Endothelial cell of umbilical vein (primary cell): ENCODE data around the gene MAG. TPM values are rescaled to one million over a fixed set of nuclear protein-coding genes. Genes with fewer than 3 reads are reported as not detected.

Experiments
- BruUV-seq: library from RNA; stranded (reverse); fragments of 400-500 nt; replicated peaks from 2 replicates; lab custom pipeline; 2021; lab: Mats Ljungman, UMichigan
- CTCF ChIA-PET: fragments of 300-600, 350-600 bp; sonication (Branson Sonifier 250); formaldehyde crosslinking; loops from one replicate; lab custom pipeline; 2021; ENCODE audit warnings: antibody characterized with exemption, inconsistent platforms; lab: Charles Lee
- POLR2A ChIA-PET: fragments of 300-600, 350-600 bp; sonication (Branson Sonifier 250); formaldehyde crosslinking; loops from one replicate; lab custom pipeline; 2021; ENCODE audit warnings: antibody characterized with exemption, inconsistent platforms; lab: Charles Lee
- DNase-seq: peaks from one replicate; pipeline ENCODE4 v3.0.0-alpha.2; 2011; ENCODE audit warnings: low read depth, low spot score
- FAIRE-seq: peaks from 2 replicates; lab custom pipeline; 2011; peaks lifted over from hg19 to GRCh38; lab: Jason Lieb, UNC
- H2AFZ ChIP-seq: 2 replicates; pipeline ENCODE4 v1.6.0; 2012; ENCODE audit warnings: low read depth, low read length, control low read depth, inconsistent platforms
- H3K27ac ChIP-seq: 2 replicates; pipeline ENCODE4 v1.5.1; 2011; ENCODE audit warnings: low read depth, mild to moderate bottlenecking, control low read depth, low read length, moderate library complexity; ENCODE audit not compliant: insufficient read depth
- H3K27me3 ChIP-seq, 2 experiments: 2 replicates each; pipeline versions ENCODE4 v1.6.0 to v1.6.1; 2011; ENCODE audit warnings: low read length in 2 of 2, mixed read lengths in 1 of 2; ENCODE audit not compliant: control insufficient read depth in 2 of 2, insufficient read depth in 2 of 2
- H3K36me3 ChIP-seq, 2 experiments: 2 replicates in 1 of 2; 3 replicates in 1 of 2; pipeline ENCODE4 v1.5.1; 2011; ENCODE audit warnings: low read length in 2 of 2, mild to moderate bottlenecking in 1 of 2, moderate library complexity in 1 of 2; ENCODE audit not compliant: control insufficient read depth in 2 of 2, insufficient read depth in 2 of 2; ENCODE audit errors: extremely low read depth in 1 of 2
- H3K4me1 ChIP-seq: 3 replicates; pipeline ENCODE4 v1.5.1; 2011; ENCODE audit warnings: mild to moderate bottlenecking, low read length; ENCODE audit not compliant: control insufficient read depth, insufficient read depth; ENCODE audit errors: extremely low read depth
- H3K4me2 ChIP-seq: 2 replicates; pipeline ENCODE4 v1.6.1; 2011; ENCODE audit warnings: low read length, control low read depth, mixed read lengths; ENCODE audit not compliant: insufficient read depth
- H3K4me3 ChIP-seq, 3 experiments: fragments of 200-600 bp in 1 of 3; sonication (generic), shearing (Covaris generic) in 1 of 3; replicated peaks in 1 of 3; 2 replicates each; pipeline ENCODE4 v1.5.1; 2011 to 2016; ENCODE audit warnings: control low read depth in 3 of 3, low read length in 3 of 3, mild to moderate bottlenecking in 2 of 3, inconsistent platforms in 1 of 3, low read depth in 1 of 3, moderate library complexity in 1 of 3; ENCODE audit not compliant: insufficient read depth in 1 of 3
- H3K79me2 ChIP-seq: 2 replicates; pipeline ENCODE4 v1.6.0; 2012; ENCODE audit warnings: low read length, inconsistent platforms; ENCODE audit not compliant: control insufficient read depth, insufficient read depth
- H3K9ac ChIP-seq: replicated peaks from 2 replicates; pipeline ENCODE3; 2011; ENCODE audit warnings: low read length, control low read depth; ENCODE audit not compliant: insufficient read depth; ENCODE audit errors: extremely low read depth
- H3K9me1 ChIP-seq: replicated peaks from 3 replicates; pipeline ENCODE4 v1.6.0; 2011; ENCODE audit warnings: mild to moderate bottlenecking, low read length; ENCODE audit not compliant: control insufficient read depth, insufficient read depth; ENCODE audit errors: extremely low read depth
- H3K9me3 ChIP-seq: replicated peaks from 2 replicates; pipeline ENCODE4 v1.5.1; 2012; ENCODE audit warnings: low read length, inconsistent platforms; ENCODE audit not compliant: control insufficient read depth, insufficient read depth
- H4K20me1 ChIP-seq: replicated peaks from 2 replicates; pipeline ENCODE3; 2011; ENCODE audit warnings: mild to moderate bottlenecking, low read length; ENCODE audit not compliant: control insufficient read depth, insufficient read depth; ENCODE audit errors: extremely low read depth
- FOS ChIP-seq: IDR thresholded peaks from 2 replicates; pipeline ENCODE4 v1.6.1; 2011; ENCODE audit warnings: mild to moderate bottlenecking, low read length, moderate library complexity, borderline replicate concordance; ENCODE audit not compliant: insufficient read depth
- JUN ChIP-seq: IDR thresholded peaks from 2 replicates; pipeline ENCODE4 v1.6.1; 2011; ENCODE audit warnings: borderline replicate concordance, low read depth; ENCODE audit not compliant: insufficient read length, insufficient read depth
- dilution Hi-C: fragments of 300-500 bp; cut with MboI; formaldehyde crosslinking; loops from one replicate; pipeline ENCODE4 v1.15.0; 2019; ENCODE audit warnings: low sequenced_read_pairs; ENCODE audit not compliant: extremely low pct_ligation_motif_present
- intact Hi-C: fragments of 100-400 bp; cut with micrococcal nuclease; formaldehyde crosslinking; loops from one replicate; pipeline ENCODE4 v1.10.0; 2022
- polyA plus RNA-seq, 4 experiments: library from polyadenylated mRNA; depleted of rRNA in 3 of 4; stranded (reverse) in 3 of 4; unstranded in 1 of 4; fragments of >200 nt; gene quantifications; 2 replicates each; pipeline versions ENCODE4 v1.2.1 to v1.2.3, GENCODE V29; 2011 to 2012; ENCODE audit warnings: missing spikeins in 1 of 4
- total RNA-seq: library from RNA; stranded (reverse); gene quantifications from 2 replicates; pipeline ENCODE4 v1.2.3, GENCODE V29; 2021
- TF ChIP-seq, protein P1 (sequence below), 2 donors: IDR thresholded peaks; 1 replicate in 1 of 2; 2 replicates in 1 of 2; pipeline ENCODE4 v1.5.1; 2011; ENCODE audit warnings: low read length in 2 of 2, mild to moderate bottlenecking in 2 of 2, moderate library complexity in 2 of 2, control low read depth in 1 of 2, inconsistent platforms in 1 of 2, low read depth in 1 of 2; ENCODE audit not compliant: insufficient read depth in 1 of 2; ENCODE audit errors: extremely low read depth in 1 of 2

MAG gene
- total and polyA plus RNA-seq, 2 donors (not counting 3 experiments of a cell fraction or from before 2014, with no cell fraction given), result not detected

DNA sequence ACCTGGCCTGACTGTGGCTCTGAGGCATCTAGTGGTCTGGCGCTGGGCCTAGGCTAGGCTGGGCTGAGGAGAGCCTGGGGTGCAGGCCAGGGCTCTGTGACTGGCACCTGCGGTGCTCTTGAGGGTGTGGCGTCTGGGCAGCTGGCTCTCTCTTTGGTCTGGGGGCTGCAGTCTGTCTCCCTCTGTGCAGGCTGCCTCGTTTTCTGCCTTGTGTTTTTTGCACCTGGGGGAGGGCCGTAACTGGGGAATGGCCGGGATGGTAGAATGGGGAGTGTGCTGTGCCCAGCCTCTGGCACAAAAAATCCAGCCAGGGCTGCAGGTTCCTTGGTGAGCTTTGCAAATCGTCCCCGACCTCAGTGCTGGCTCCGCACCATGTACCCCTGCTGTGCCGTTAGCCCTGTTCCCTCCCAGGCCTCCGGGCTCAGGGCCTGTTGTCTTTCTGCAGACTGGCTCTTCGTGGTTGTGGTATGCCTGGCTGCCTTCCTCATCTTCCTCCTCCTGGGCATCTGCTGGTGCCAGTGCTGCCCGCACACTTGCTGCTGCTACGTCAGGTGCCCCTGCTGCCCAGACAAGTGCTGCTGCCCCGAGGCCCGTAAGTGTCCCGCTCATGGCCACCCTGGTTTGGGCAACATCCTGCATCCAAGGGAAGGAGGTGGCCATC lies 29.7 kb upstream of the MAG start:
- CTCF ChIA-PET, result no interaction called here
- H3K4me2 ChIP-seq, result no peak overlapping the region

More for the DNA sequence above, 29.7 kb upstream of the MAG start:
- Histone ChIP-seq H3K9me3 (no peaks in the 10 kb centered on the region), H3K9ac (no peak overlapping the region), H3K4me1 (peaks cover 4% of the 10 kb centered on the region), H4K20me1 (no peaks in the 10 kb centered on the region), H3K79me2 (peaks cover under 1% of the 10 kb centered on the region), H3K36me3 (no peaks in the 10 kb centered on the region), H3K27me3 (no peaks in the 10 kb centered on the region), H2AFZ (no peak overlapping the region), H3K4me3 (no peak overlapping the region), H3K9me1 (no peaks in the 10 kb centered on the region), H3K27ac (no peak overlapping the region)
- FAIRE-seq, result no peak
- intact Hi-C loops (loop anchor here (10.0 kb wide), 1 partner anchor 227 kb away; the partner anchor contains the start of gene SCN1B), dilution Hi-C loops (no loop called here)
- TF ChIP-seq FOS (no peak), JUN (no peak)
- TF ChIP-seq, protein P1, sequence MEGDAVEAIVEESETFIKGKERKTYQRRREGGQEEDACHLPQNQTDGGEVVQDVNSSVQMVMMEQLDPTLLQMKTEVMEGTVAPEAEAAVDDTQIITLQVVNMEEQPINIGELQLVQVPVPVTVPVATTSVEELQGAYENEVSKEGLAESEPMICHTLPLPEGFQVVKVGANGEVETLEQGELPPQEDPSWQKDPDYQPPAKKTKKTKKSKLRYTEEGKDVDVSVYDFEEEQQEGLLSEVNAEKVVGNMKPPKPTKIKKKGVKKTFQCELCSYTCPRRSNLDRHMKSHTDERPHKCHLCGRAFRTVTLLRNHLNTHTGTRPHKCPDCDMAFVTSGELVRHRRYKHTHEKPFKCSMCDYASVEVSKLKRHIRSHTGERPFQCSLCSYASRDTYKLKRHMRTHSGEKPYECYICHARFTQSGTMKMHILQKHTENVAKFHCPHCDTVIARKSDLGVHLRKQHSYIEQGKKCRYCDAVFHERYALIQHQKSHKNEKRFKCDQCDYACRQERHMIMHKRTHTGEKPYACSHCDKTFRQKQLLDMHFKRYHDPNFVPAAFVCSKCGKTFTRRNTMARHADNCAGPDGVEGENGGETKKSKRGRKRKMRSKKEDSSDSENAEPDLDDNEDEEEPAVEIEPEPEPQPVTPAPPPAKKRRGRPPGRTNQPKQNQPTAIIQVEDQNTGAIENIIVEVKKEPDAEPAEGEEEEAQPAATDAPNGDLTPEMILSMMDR (IDR thresholded peaks at IDR 0.05; ENCODE audit: extremely low read depth in 1 of 2, insufficient read depth in 1 of 2, low read depth in 1 of 2, low read length in 2 of 2), result no peak
- BruUV-seq, result no TSS peak
- no peak for DNase-seq
- POLR2A ChIA-PET, result interaction anchor here (1.1 kb wide), 1 partner anchor 121 kb away, joined by 4 read pairs; no protein-coding TSS in a partner anchor
